Calu3 (cell line): ENCODE measurements around the gene MBNL2. TPM values are rescaled to one million over a fixed set of nuclear protein-coding genes. Genes with fewer than 3 reads are reported as not detected.
"Not testable (repeated sequence)": the region's sequence is repeated elsewhere in the genome, so short reads cannot be mapped to it uniquely, and the experiment has no call there.

Experiments
- BruUV-seq: library from RNA; stranded (reverse); fragments of 400-500 nt; replicated peaks from 2 replicates; lab custom pipeline; 2021; lab: Mats Ljungman, UMichigan
- CTCF ChIA-PET: fragments of 300-600 bp; sonication (Branson Sonifier 250); formaldehyde crosslinking; loops from one replicate; lab custom pipeline; 2022; ENCODE audit warnings: antibody characterized with exemption; lab: Charles Lee
- DNase-seq: peaks from one replicate; pipeline ENCODE4 v3.0.0; 2022
- H3K27ac Mint-ChIP-seq: one replicate; pipeline ENCODE4 v1.8.0; 2022; ENCODE audit warnings: mixed read lengths; ENCODE audit not compliant: unreplicated experiment
- H3K27me3 Mint-ChIP-seq: one replicate; pipeline ENCODE4 v1.8.0; 2022; ENCODE audit warnings: mixed read lengths; ENCODE audit not compliant: unreplicated experiment
- H3K36me3 Mint-ChIP-seq: one replicate; pipeline ENCODE4 v1.8.0; 2022; ENCODE audit warnings: mild to moderate bottlenecking, moderate library complexity, mixed read lengths; ENCODE audit not compliant: insufficient read depth, unreplicated experiment
- H3K4me1 Mint-ChIP-seq: one replicate; pipeline ENCODE4 v1.8.0; 2022; ENCODE audit warnings: mild to moderate bottlenecking, low read depth, mixed read lengths; ENCODE audit not compliant: unreplicated experiment
- H3K4me3 Mint-ChIP-seq: one replicate; pipeline ENCODE4 v1.8.0; 2022; ENCODE audit warnings: mild to moderate bottlenecking, low read depth, moderate library complexity, mixed read lengths; ENCODE audit not compliant: unreplicated experiment
- H3K9me3 Mint-ChIP-seq: one replicate; pipeline ENCODE4 v1.8.0; 2022; ENCODE audit warnings: low read depth, mixed read lengths; ENCODE audit not compliant: unreplicated experiment
- intact Hi-C: fragments of 100-400 bp; cut with micrococcal nuclease; formaldehyde crosslinking; loops from one replicate; pipeline ENCODE4 v1.10.0; 2022; ENCODE audit not compliant: unreplicated experiment
- total RNA-seq: library from RNA; stranded (reverse); gene quantifications from 2 replicates; pipeline ENCODE4 v1.2.3, GENCODE V29; 2022
- TF ChIP-seq, protein P1 (sequence below): fragments of 200-600 bp; IDR thresholded peaks from one replicate; pipeline ENCODE4 v1.8.0; 2022; ENCODE audit warnings: antibody characterized with exemption; ENCODE audit not compliant: unreplicated experiment

MBNL2 gene
- total RNA-seq, 1 experiment from 2014 or later, result 37.1 TPM

DNA sequence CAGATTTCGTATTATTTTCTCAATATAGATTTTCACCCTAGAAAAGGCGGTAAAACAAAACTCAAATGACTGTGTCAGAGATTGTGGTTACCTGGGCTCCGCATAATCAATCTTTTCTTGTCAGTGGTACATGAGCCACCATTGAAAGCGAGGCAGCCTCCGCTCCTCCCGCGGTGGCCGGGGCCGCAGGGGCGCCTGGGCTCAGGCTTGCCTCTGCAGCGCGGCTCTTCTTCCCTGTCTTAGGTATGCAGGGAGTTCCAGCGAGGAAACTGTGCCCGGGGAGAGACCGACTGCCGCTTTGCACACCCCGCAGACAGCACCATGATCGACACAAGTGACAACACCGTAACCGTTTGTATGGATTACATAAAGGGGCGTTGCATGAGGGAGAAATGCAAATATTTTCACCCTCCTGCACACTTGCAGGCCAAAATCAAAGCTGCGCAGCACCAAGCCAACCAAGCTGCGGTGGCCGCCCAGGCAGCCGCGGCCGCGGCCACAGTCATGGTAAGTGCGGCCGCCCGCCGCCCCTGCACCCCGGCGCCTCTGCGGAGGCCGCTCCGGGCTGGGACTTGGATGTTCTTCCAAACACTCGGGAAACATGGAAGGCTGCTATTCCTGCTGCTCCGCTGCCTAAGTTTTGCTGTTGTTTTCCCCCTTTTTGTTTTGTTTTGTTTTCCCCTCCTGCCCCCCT is 124.6 kb downstream of the MBNL2 start:
- no peaks in the 10 kb centered on the region for H3K27me3 Mint-ChIP-seq
- peaks cover 5% of the 10 kb centered on the region for H3K4me1 Mint-ChIP-seq
- no peak overlapping the region for H3K27ac Mint-ChIP-seq
- no peak overlapping the region for H3K4me3 Mint-ChIP-seq
- CTCF ChIA-PET, result no interaction called here
- DNase-seq, result no peak
- TF ChIP-seq, protein P1, sequence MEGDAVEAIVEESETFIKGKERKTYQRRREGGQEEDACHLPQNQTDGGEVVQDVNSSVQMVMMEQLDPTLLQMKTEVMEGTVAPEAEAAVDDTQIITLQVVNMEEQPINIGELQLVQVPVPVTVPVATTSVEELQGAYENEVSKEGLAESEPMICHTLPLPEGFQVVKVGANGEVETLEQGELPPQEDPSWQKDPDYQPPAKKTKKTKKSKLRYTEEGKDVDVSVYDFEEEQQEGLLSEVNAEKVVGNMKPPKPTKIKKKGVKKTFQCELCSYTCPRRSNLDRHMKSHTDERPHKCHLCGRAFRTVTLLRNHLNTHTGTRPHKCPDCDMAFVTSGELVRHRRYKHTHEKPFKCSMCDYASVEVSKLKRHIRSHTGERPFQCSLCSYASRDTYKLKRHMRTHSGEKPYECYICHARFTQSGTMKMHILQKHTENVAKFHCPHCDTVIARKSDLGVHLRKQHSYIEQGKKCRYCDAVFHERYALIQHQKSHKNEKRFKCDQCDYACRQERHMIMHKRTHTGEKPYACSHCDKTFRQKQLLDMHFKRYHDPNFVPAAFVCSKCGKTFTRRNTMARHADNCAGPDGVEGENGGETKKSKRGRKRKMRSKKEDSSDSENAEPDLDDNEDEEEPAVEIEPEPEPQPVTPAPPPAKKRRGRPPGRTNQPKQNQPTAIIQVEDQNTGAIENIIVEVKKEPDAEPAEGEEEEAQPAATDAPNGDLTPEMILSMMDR, result no peak
- no TSS peak for BruUV-seq
- no peaks in the 10 kb centered on the region for H3K9me3 Mint-ChIP-seq
- intact Hi-C loops, result no loop called here
- peaks cover 11% of the 10 kb centered on the region for H3K36me3 Mint-ChIP-seq

GRCh38 chr13:97347255-97347932 is 125.3 kb downstream of the MBNL2 start:
- TF ChIP-seq, protein P1, result no peak
- no peak overlapping the region for H3K27ac Mint-ChIP-seq
- H3K36me3 Mint-ChIP-seq, result peaks cover 11% of the 10 kb centered on the region
- no TSS peak for BruUV-seq
- peaks cover 5% of the 10 kb centered on the region for H3K4me1 Mint-ChIP-seq
- no peak overlapping the region for H3K4me3 Mint-ChIP-seq
- H3K27me3 Mint-ChIP-seq, result no peaks in the 10 kb centered on the region
- intact Hi-C loops, result no loop called here
- CTCF ChIA-PET, result no interaction called here
- no peak for DNase-seq
- H3K9me3 Mint-ChIP-seq, result no peaks in the 10 kb centered on the region

DNA sequence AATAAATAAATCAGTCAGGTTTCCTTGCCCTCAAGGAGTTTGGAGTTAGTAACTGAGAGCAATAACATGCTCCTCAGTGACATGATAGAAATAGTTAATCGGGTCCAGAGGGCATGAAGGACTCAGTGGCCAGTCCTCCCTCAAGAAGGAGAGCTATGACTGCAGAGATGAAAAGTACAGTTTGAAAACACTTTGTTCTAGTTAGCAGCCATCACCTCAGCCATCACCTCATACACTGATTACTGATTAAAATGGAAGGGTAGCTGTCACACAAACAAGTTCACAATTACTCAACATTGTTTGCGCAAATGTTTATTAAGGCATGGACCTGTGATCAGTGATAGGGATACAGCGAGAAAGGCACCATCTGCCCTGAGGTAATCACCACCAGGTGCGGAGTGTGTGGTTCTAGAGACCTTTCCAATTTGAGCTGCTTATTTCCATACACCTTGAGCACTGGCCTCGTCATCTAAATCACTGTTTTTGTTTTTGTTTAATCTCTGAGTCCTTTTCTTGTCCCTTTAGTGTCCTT is 126.5 kb downstream of the MBNL2 start:
- peaks cover 6% of the 10 kb centered on the region for H3K36me3 Mint-ChIP-seq
- CTCF ChIA-PET, result no interaction called here
- H3K4me1 Mint-ChIP-seq, result no peaks in the 10 kb centered on the region
- H3K27me3 Mint-ChIP-seq, result no peaks in the 10 kb centered on the region
- intact Hi-C loops, result no loop called here
- no TSS peak for BruUV-seq
- TF ChIP-seq, protein P1, result no peak
- no peak overlapping the region for H3K4me3 Mint-ChIP-seq
- no peaks in the 10 kb centered on the region for H3K9me3 Mint-ChIP-seq
- DNase-seq, result no peak
- no peak overlapping the region for H3K27ac Mint-ChIP-seq

GRCh38 chr13:97352012-97352411 is 129.9 kb downstream of the MBNL2 start:
- CTCF ChIA-PET, H3K36me3 Mint-ChIP-seq: not testable (repeated sequence)

More at GRCh38 chr13:97352012-97352411, 129.9 kb downstream of the MBNL2 start:
- intact Hi-C loops, H3K27ac Mint-ChIP-seq, DNase-seq, H3K27me3 Mint-ChIP-seq, BruUV-seq, H3K4me3 Mint-ChIP-seq, H3K9me3 Mint-ChIP-seq, H3K4me1 Mint-ChIP-seq: not testable (repeated sequence)
